HL-60/S4 (cell line): Measurements from ENCODE around the gene AK9.
"Not testable (repeated sequence)": the region's sequence is repeated elsewhere in the genome, so short reads cannot be mapped to it uniquely, and the experiment has no call there.

Experiments used
- in situ Hi-C: fragments of 300-500 bp; cut with MboI; formaldehyde crosslinking; loops from 2 replicates; pipeline ENCODE4 v1.14.3; 2022; ENCODE audit warnings: low sequenced_read_pairs

Gene AK9

GRCh38 chr6:109701774-109702173, 10.8 kb upstream of the AK9 start:
- in situ Hi-C loops, result loop anchor here (10.0 to 25.0 kb wide), 2 partner anchors 333 to 686 kb away; no protein-coding TSS in a partner anchor

GRCh38 chr6:109701221-109701620, 10.2 kb upstream of the AK9 start:
- in situ Hi-C loops, result loop anchor here (10.0 to 25.0 kb wide), 2 partner anchors 334 to 686 kb away; no protein-coding TSS in a partner anchor

- in situ Hi-C loops, result no loop called here
These were observed 5.4 kb upstream of the AK9 start for GRCh38 chr6:109696355-109696754.

GRCh38 chr6:109695468-109695867, 4.5 kb upstream of the AK9 start:
- in situ Hi-C loops, result no loop called here

GRCh38 chr6:109693111-109693510, 2.1 kb upstream of the AK9 start:
- in situ Hi-C loops, result no loop called here

GRCh38 chr6:109690373-109690736, 647 bp downstream of the AK9 start:
- in situ Hi-C loops, result no loop called here

GRCh38 chr6:109687271-109687761, 3.7 kb downstream of the AK9 start:
- in situ Hi-C loops, result no loop called here

- in situ Hi-C loops, result no loop called here
These were observed 4.3 kb downstream of the AK9 start for GRCh38 chr6:109686566-109687265.

- in situ Hi-C loops, result not testable (repeated sequence)
These were observed 12.1 kb downstream of the AK9 start for GRCh38 chr6:109678661-109679505.

- in situ Hi-C loops, result no loop called here
These were observed 12.8 kb downstream of the AK9 start for GRCh38 chr6:109678240-109678639.

- in situ Hi-C loops, result no loop called here
These were observed 14.3 kb downstream of the AK9 start for GRCh38 chr6:109676724-109677123.

GRCh38 chr6:109672839-109673238, 18.2 kb downstream of the AK9 start:
- in situ Hi-C loops, result no loop called here

GRCh38 chr6:109672175-109672574, 18.8 kb downstream of the AK9 start:
- in situ Hi-C loops, result no loop called here

GRCh38 chr6:109671733-109672132, 19.3 kb downstream of the AK9 start:
- in situ Hi-C loops, result no loop called here

GRCh38 chr6:109669811-109670210, 21.2 kb downstream of the AK9 start:
- in situ Hi-C loops, result no loop called here

GRCh38 chr6:109662192-109662591, 28.8 kb downstream of the AK9 start:
- in situ Hi-C loops, result no loop called here

- in situ Hi-C loops, result no loop called here
These were observed 30.3 kb downstream of the AK9 start for GRCh38 chr6:109660526-109661320.

- in situ Hi-C loops, result no loop called here
These were observed 35.2 kb downstream of the AK9 start for GRCh38 chr6:109655761-109656262.

GRCh38 chr6:109653264-109653663, 37.7 kb downstream of the AK9 start:
- in situ Hi-C loops, result no loop called here

GRCh38 chr6:109644131-109644530, 46.9 kb downstream of the AK9 start:
- in situ Hi-C loops, result no loop called here

GRCh38 chr6:109632405-109632804, 58.6 kb downstream of the AK9 start:
- in situ Hi-C loops, result no loop called here
